ENCODE data around the gene WDR5. TPM values are rescaled to one million over a fixed set of nuclear protein-coding genes. Genes with fewer than 3 reads are reported as not detected.

WDR5 gene
- total RNA-seq, 4 donors from 2014 or later: 24.1 to 40.1 (median 27.1) TPM

- intact Hi-C loops (cut with DNase I): no loop called here
- no peak for DNase-seq
These were observed 37.5 kb downstream of the WDR5 start for GRCh38 chr9:134173127-134174072.

GRCh38 chr9:134174073-134174449 lies 38.2 kb downstream of the WDR5 start:
- H3K4me3 ChIP-seq (replicated peaks in 1 of 3): no peak overlapping the region
- intact Hi-C loops (cut with DNase I): no loop called here

More at GRCh38 chr9:134173127-134174072, 37.5 kb downstream of the WDR5 start:
- Histone ChIP-seq H3K27me3 (no peaks in the 10 kb centered on the region), H3K4me1 (peaks cover 9 to 24% of the 10 kb centered on the region in 2 donors), H3K27ac (no peak overlapping the region), H3K36me3 (no peaks in the 10 kb centered on the region), H3K9me3 (no peaks in the 10 kb centered on the region), H3K4me3 (replicated peaks in 1 of 3) (no peak overlapping the region)
- WGBS, 2 donors: 90% methylated on average over 38 to 46 of the region's 46 CpGs
- TF ChIP-seq CTCF (IDR thresholded peaks at IDR 0.05): no peak
- no peak for TF ChIP-seq POLR2A (IDR thresholded peaks at IDR 0.05)

GRCh38 chr9:134174526-134175290 lies 38.8 kb downstream of the WDR5 start:
- Histone ChIP-seq H3K27ac (no peak overlapping the region), H3K36me3 (no peaks in the 10 kb centered on the region), H3K4me1 (peaks cover 9 to 24% of the 10 kb centered on the region in 2 donors), H3K27me3 (no peaks in the 10 kb centered on the region), H3K9me3 (no peaks in the 10 kb centered on the region), H3K4me3 (replicated peaks in 1 of 3) (no peak overlapping the region)
- no peak for DNase-seq
- 67 to 76% methylated on average over 13 to 17 of the region's 19 CpGs for WGBS, 2 donors
- intact Hi-C loops (cut with DNase I): no loop called here
- TF ChIP-seq POLR2A (IDR thresholded peaks at IDR 0.05) (no peak), CTCF (IDR thresholded peaks at IDR 0.05) (no peak)

More at GRCh38 chr9:134174073-134174449, 38.2 kb downstream of the WDR5 start:
- no peak for DNase-seq
- WGBS, 2 donors: 79 to 82% methylated on average over 7 to 9 of the region's 9 CpGs
- H3K9me3 ChIP-seq: no peaks in the 10 kb centered on the region
- H3K36me3 ChIP-seq: no peaks in the 10 kb centered on the region
- H3K27ac ChIP-seq: no peak overlapping the region
- H3K27me3 ChIP-seq: no peaks in the 10 kb centered on the region
- TF ChIP-seq CTCF (IDR thresholded peaks at IDR 0.05) (no peak), POLR2A (IDR thresholded peaks at IDR 0.05) (no peak)
- peaks cover 9 to 24% of the 10 kb centered on the region in 2 donors for H3K4me1 ChIP-seq

- 66 to 70% methylated on average over 3 to 11 of the region's 20 CpGs for WGBS, 2 donors
- no peaks in the 10 kb centered on the region for H3K36me3 ChIP-seq
- H3K27ac ChIP-seq: no peak overlapping the region
- DNase-seq: no peak
- intact Hi-C loops (cut with DNase I): no loop called here
- H3K4me1 ChIP-seq: peaks cover 9 to 24% of the 10 kb centered on the region in 2 donors
- no peak overlapping the region for H3K4me3 ChIP-seq (replicated peaks in 1 of 3)
- H3K9me3 ChIP-seq: no peaks in the 10 kb centered on the region
- no peaks in the 10 kb centered on the region for H3K27me3 ChIP-seq
- TF ChIP-seq POLR2A (IDR thresholded peaks at IDR 0.05) (no peak), CTCF (IDR thresholded peaks at IDR 0.05) (no peak)
These were observed 39.5 kb downstream of the WDR5 start for GRCh38 chr9:134175291-134175807.
